Thoracic aorta (tissue), 2 donors: Measurements from ENCODE around the gene C9orf50. TPM values are rescaled to one million over a fixed set of nuclear protein-coding genes. Genes with fewer than 3 reads are reported as not detected.
A peak's percentile ranks its signal among the peaks of the same experiment; 100 is the strongest.

Source experiments
- ATAC-seq: fragments of 150-250 bp; one replicate; pipeline ENCODE4 v1.8.0; 2017; ENCODE audit warnings: low read depth; ENCODE audit not compliant: insufficient number of reproducible peaks, low FRiP score
- DNase-seq: peaks from one replicate; pipeline ENCODE4 v3.0.0-alpha.2; 2020; ENCODE audit warnings: low spot score
- H3K27ac ChIP-seq, 2 donors: fragments of 200-600 bp; sonication (generic); 1 replicate in 1 of 2; 2 replicates in 1 of 2; pipeline ENCODE4 v1.5.1; 2016; ENCODE audit warnings: mild to moderate bottlenecking in 2 of 2, moderate library complexity in 2 of 2
- H3K27me3 ChIP-seq: fragments of 200-600 bp; sonication (generic); replicated peaks from 2 replicates; pipeline ENCODE4 v1.6.0; 2016; ENCODE audit warnings: mild to moderate bottlenecking; ENCODE audit not compliant: insufficient read depth
- H3K36me3 ChIP-seq: fragments of 200-600 bp; sonication (generic); one replicate; pipeline ENCODE4 v1.5.1; 2016
- H3K4me1 ChIP-seq, 2 donors: fragments of 200-600 bp; sonication (generic); 1 replicate in 1 of 2; 2 replicates in 1 of 2; pipeline versions ENCODE4 v1.5.1 to v1.6.0; 2016; ENCODE audit warnings: low read depth in 2 of 2, mild to moderate bottlenecking in 1 of 2; ENCODE audit not compliant: control insufficient read depth in 1 of 2
- H3K4me3 ChIP-seq: fragments of 200-600 bp; sonication (generic); 2 replicates; pipeline ENCODE4 v1.5.1; 2016; ENCODE audit warnings: mild to moderate bottlenecking
- H3K9me3 ChIP-seq: fragments of 200-600 bp; sonication (generic); 2 replicates; pipeline ENCODE4 v1.5.1; 2016
- total RNA-seq, 2 donors: library from RNA; depleted of rRNA; stranded (reverse); fragments of >200 nt; gene quantifications; one replicate each; pipeline versions ENCODE4 v1.1.0 to v1.2.3, GENCODE V29; 2016
- TF ChIP-seq, protein P1 (sequence below): fragments of 200-600 bp; sonication (generic); IDR thresholded peaks from one replicate; pipeline ENCODE4 v1.5.1; 2019; ENCODE audit warnings: antibody characterized with exemption

Gene C9orf50
- total RNA-seq, 2 donors from 2014 or later = not detected

DNA sequence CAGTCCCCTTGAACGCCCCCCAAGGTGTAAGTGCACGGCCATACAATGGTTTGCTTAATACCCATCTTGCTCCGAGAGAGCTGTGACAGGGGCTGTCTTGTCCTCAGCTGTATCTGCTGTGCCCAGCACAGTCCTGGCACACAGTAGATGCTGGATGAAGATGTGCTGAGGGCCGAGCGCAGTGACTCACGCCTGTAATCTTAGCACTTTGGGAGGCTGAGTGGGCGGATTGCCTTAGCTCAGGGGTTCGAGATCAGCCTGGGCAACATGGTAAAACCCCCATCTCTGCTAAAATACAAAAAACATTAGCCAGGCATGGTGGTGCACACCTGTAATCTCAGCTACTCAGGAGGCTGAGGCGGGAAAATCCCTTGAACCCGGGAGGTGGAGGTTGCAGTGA lies 53.6 kb downstream of the C9orf50 start:
- Histone ChIP-seq H3K27ac (peak overlapping the region; percentile 74 to 86), H3K4me3 (no peak overlapping the region), H3K36me3 (no peaks in the 10 kb centered on the region), H3K27me3 (no peaks in the 10 kb centered on the region), H3K9me3 (no peaks in the 10 kb centered on the region), H3K4me1 (peaks cover 32 to 41% of the 10 kb centered on the region in 2 donors)
- DNase-seq (no peak), ATAC-seq (no peak)
- TF ChIP-seq, protein P1, sequence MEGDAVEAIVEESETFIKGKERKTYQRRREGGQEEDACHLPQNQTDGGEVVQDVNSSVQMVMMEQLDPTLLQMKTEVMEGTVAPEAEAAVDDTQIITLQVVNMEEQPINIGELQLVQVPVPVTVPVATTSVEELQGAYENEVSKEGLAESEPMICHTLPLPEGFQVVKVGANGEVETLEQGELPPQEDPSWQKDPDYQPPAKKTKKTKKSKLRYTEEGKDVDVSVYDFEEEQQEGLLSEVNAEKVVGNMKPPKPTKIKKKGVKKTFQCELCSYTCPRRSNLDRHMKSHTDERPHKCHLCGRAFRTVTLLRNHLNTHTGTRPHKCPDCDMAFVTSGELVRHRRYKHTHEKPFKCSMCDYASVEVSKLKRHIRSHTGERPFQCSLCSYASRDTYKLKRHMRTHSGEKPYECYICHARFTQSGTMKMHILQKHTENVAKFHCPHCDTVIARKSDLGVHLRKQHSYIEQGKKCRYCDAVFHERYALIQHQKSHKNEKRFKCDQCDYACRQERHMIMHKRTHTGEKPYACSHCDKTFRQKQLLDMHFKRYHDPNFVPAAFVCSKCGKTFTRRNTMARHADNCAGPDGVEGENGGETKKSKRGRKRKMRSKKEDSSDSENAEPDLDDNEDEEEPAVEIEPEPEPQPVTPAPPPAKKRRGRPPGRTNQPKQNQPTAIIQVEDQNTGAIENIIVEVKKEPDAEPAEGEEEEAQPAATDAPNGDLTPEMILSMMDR = no peak

DNA sequence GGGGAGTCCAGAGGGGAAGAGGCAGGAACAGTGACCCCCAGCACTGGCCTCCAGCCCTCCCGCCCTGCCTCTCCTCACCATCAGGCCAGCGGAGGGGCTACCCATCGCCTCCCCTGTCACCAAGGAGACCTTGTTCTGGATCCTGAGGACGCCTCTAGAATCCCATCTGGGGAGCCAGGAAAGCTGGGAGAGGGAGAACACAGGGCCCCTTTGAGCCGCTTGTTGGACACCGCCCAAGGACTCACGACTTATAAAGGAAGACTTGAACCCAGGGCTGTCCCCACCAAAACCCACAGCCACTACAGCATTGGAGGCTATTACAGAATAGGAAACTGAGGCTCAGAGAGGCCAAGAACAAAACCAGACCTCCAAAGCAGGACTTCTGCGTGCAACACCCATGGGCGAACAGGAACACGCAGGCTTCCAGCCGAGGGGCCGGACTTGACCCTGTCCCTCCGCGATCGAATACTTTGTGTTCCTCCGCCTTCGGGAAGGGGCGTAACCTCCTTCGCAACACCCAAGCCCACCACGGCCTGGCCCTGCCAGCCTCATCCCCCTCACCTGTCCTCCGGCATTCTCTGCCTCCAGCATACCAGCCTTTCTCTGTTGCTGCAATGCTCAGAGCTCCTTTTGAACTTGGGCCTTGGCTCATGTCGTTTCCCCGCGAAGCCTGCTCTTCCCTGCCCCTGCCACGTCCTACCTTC lies 54.2 kb downstream of the C9orf50 start:
- Histone ChIP-seq H3K4me1 (peaks cover 32 to 41% of the 10 kb centered on the region in 2 donors), H3K36me3 (no peaks in the 10 kb centered on the region), H3K27ac (peak overlapping the region in 1 of 2 donors; percentile 86), H3K27me3 (no peaks in the 10 kb centered on the region), H3K4me3 (no peak overlapping the region), H3K9me3 (no peaks in the 10 kb centered on the region)
- TF ChIP-seq, protein P1 = no peak
- DNase-seq = no peak
- no peak for ATAC-seq

DNA sequence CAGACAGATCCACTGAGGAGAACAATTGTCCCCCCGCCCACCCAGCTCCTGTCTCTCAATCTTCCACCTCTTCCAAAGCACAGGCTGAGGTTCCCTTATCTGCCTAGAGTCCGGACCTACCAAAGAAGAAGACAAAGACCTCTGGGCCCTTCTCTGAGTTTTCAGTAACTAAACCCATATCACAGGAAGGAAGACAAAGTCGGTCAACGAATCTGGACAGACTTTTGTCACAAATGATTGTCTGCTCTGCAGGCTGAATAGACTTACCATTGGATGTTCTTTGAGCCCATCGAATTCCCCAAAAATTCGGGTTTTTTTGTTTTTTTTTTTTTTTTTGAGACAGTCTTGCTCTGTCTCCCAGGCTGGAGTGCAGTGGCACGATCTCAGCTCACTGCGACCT lies 58.0 kb downstream of the C9orf50 start:
- Histone ChIP-seq H3K36me3 (no peaks in the 10 kb centered on the region), H3K4me1 (peaks cover 4 to 10% of the 10 kb centered on the region in 2 donors), H3K4me3 (no peak overlapping the region), H3K27me3 (no peaks in the 10 kb centered on the region), H3K9me3 (no peaks in the 10 kb centered on the region), H3K27ac (no peak overlapping the region)
- ATAC-seq = no peak
- no peak for DNase-seq
- TF ChIP-seq, protein P1 = no peak

DNA sequence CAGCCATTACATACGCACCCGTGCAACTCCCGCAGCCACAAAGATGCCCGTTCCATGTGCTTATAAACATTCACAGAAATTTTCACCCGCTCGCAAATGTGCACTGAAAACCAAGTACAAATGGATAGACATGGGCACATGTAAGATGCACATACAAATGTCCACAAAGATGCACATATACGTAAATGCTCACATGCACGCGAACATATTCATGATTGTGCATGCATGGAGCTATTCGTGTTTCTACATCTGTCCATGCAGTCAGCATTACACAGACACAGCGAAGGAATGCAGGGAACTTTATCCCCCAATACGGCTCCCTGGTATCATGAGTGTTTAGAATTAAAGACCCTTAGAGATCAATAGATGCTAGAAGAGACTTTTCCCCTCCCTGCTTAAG lies 58.4 kb downstream of the C9orf50 start:
- peaks cover under 1 to 6% of the 10 kb centered on the region in 2 donors for H3K4me1 ChIP-seq
- H3K4me3 ChIP-seq = no peak overlapping the region
- no peaks in the 10 kb centered on the region for H3K27me3 ChIP-seq
- ATAC-seq = no peak
- no peaks in the 10 kb centered on the region for H3K9me3 ChIP-seq
- no peaks in the 10 kb centered on the region for H3K36me3 ChIP-seq
- no peak overlapping the region for H3K27ac ChIP-seq
- no peak for DNase-seq
- TF ChIP-seq, protein P1 = no peak

Other genes starting within 250 kb of the C9orf50 start
- gene NTMT1, start 5.1 kb upstream of the C9orf50 start, total RNA-seq = 10 to 100 TPM; 16.9 to 27.2 TPM
- 10 to 100 TPM; 23.0 to 31.0 TPM for gene ASB6, start 21.1 kb upstream of the C9orf50 start, total RNA-seq
- gene PRRX2, start 44.5 kb upstream of the C9orf50 start, total RNA-seq = 10 to 100 TPM; 42.0 to 66.1 TPM
- gene PTGES, start 131.9 kb upstream of the C9orf50 start, total RNA-seq = 1 to 10 TPM; 1.7 to 2.2 TPM
- gene TOR1B, start 182.1 kb upstream of the C9orf50 start, total RNA-seq = 10 to 100 TPM; 28.4 to 33.4 TPM
- gene TOR1A, start 203.0 kb upstream of the C9orf50 start, total RNA-seq = 10 to 100 TPM; 36.1 to 39.3 TPM
- 100 to 1,000 TPM in 1 of 2 donors, 10 to 100 TPM in 1; 47.8 to 140 TPM for gene C9orf78, start 214.2 kb upstream of the C9orf50 start, total RNA-seq
- 10 to 100 TPM; 47.8 to 51.2 TPM for gene USP20, start 214.4 kb upstream of the C9orf50 start, total RNA-seq